OCI-LY7 (cell line): ENCODE data around the gene TMC8. TPM values are rescaled to one million over a fixed set of nuclear protein-coding genes. Genes with fewer than 3 reads are reported as not detected.

Source experiments
- BruUV-seq: library from RNA; stranded (reverse); fragments of 400-500 nt; replicated peaks from 2 replicates; lab custom pipeline; 2021; lab: Mats Ljungman, UMichigan
- CTCF ChIA-PET: fragments of 300-600 bp; sonication (Branson Sonifier 250); formaldehyde crosslinking; loops from one replicate; lab custom pipeline; 2022; ENCODE audit warnings: antibody characterized with exemption; ENCODE audit not compliant: unreplicated experiment; lab: Charles Lee
- POLR2A ChIA-PET: fragments of 300-600 bp; sonication (Branson Sonifier 250); formaldehyde crosslinking; loops from one replicate; lab custom pipeline; 2022; ENCODE audit warnings: antibody characterized with exemption; lab: Charles Lee
- DNase-seq: peaks from one replicate; pipeline ENCODE4 v3.0.0-alpha.2; 2015; ENCODE audit warnings: low spot score
- H2AFZ ChIP-seq: fragments of 200-600 bp; sonication (generic), shearing (Covaris generic); 2 replicates; pipeline ENCODE4 v1.6.1; 2014; ENCODE audit warnings: mild to moderate bottlenecking, antibody characterized with exemption, low read length, moderate library complexity
- H3K27ac ChIP-seq: fragments of 200-600 bp; sonication (generic); 2 replicates; pipeline ENCODE4 v1.5.1; 2014; ENCODE audit warnings: mixed run types, low read depth, mild to moderate bottlenecking, moderate library complexity, low read length, inconsistent platforms; ENCODE audit not compliant: poor library complexity, severe bottlenecking
- H3K36me3 ChIP-seq: fragments of 200-600 bp; sonication (generic); 2 replicates; pipeline ENCODE4 v1.6.1; 2014; ENCODE audit warnings: mild to moderate bottlenecking, antibody characterized with exemption, low read length, moderate library complexity, mixed read lengths; ENCODE audit not compliant: insufficient read depth
- H3K4me1 ChIP-seq: fragments of 200-600 bp; sonication (generic); 2 replicates; pipeline ENCODE4 v1.5.1; 2014; ENCODE audit warnings: mild to moderate bottlenecking, low read length; ENCODE audit not compliant: insufficient read depth, poor library complexity, severe bottlenecking
- H3K4me2 ChIP-seq: fragments of 200-600 bp; sonication (generic); 2 replicates; pipeline ENCODE4 v1.6.1; 2014; ENCODE audit warnings: mild to moderate bottlenecking, low read length
- H3K4me3 ChIP-seq: fragments of 200-600 bp; sonication (generic); 2 replicates; pipeline ENCODE4 v1.5.1; 2014; ENCODE audit warnings: mild to moderate bottlenecking, low read depth, low read length; ENCODE audit not compliant: poor library complexity, severe bottlenecking
- H3K79me2 ChIP-seq: fragments of 200-600 bp; sonication (generic); 2 replicates; pipeline ENCODE4 v1.6.1; 2016; ENCODE audit warnings: low read depth, mild to moderate bottlenecking, low read length, moderate library complexity, mixed read lengths; ENCODE audit not compliant: insufficient read depth
- H3K9me2 ChIP-seq: fragments of 200-600 bp; sonication (generic); 2 replicates; pipeline ENCODE4 v1.6.1; 2016; ENCODE audit warnings: mild to moderate bottlenecking, low read length, mixed read lengths; ENCODE audit not compliant: insufficient read depth
- H3K9me3 ChIP-seq: fragments of 200-600 bp; sonication (generic); 2 replicates; pipeline ENCODE4 v1.6.1; 2014; ENCODE audit warnings: mild to moderate bottlenecking, mixed run types, low read length, mixed read lengths
- H4K20me1 ChIP-seq: fragments of 200-600 bp; sonication (generic); 2 replicates; pipeline ENCODE4 v1.6.1; 2014; ENCODE audit warnings: mild to moderate bottlenecking, antibody characterized with exemption, low read length, moderate library complexity, mixed read lengths; ENCODE audit not compliant: insufficient read depth
- EZH2phosphoT487 ChIP-seq: fragments of 200-600 bp; sonication (generic); IDR thresholded peaks from 2 replicates; pipeline ENCODE4 v1.6.1; 2018; ENCODE audit warnings: low read depth, borderline replicate concordance, mild to moderate bottlenecking, mixed run types, antibody characterized with exemption, low read length, moderate library complexity, mixed read lengths
- intact Hi-C: fragments of 100-400 bp; cut with micrococcal nuclease; formaldehyde crosslinking; loops from one replicate; pipeline ENCODE4 v1.10.0; 2022; ENCODE audit not compliant: unreplicated experiment
- total RNA-seq, 2 experiments: library from RNA; depleted of rRNA in 1 of 2; stranded (reverse); fragments of >200 nt in 1 of 2; shearing (Covaris generic) in 1 of 2; gene quantifications; 2 replicates each; pipeline ENCODE4 v1.2.3, GENCODE V29; 2014 to 2022
- TF ChIP-seq, protein P1 (sequence below): fragments of 200-600 bp; sonication (generic); conservative IDR thresholded peaks from 2 replicates; pipeline ENCODE4 v1.5.1; 2014; ENCODE audit warnings: mild to moderate bottlenecking, antibody characterized with exemption, low read length, moderate library complexity, mixed read lengths

TMC8 gene
- total RNA-seq, 2 experiments from 2014 or later, result 83.8 to 236 TPM

DNA sequence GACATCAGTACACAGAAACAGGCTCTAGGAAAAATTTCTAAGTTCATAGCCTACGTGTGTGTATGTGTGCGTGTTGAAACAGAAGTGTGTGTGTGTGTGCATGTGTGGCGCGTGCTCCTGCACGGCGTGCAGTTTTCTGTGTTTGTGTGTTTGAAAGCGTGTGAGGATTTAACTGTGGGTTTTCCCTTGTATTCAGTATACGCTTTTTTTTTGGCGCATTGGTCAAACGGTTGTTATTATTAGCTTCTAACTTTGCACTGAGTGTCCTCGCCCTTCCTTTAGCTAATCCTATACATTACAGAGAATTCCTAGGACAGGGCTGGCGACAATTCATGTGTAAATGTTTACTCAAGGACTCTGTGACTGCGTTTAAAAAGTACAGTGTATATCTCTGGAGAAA, 25.0 kb upstream of the TMC8 start:
- no peak overlapping the region for H3K27ac ChIP-seq
- H4K20me1 ChIP-seq, result no peaks in the 10 kb centered on the region
- no peak for TF ChIP-seq EZH2phosphoT487
- TF ChIP-seq, protein P1, sequence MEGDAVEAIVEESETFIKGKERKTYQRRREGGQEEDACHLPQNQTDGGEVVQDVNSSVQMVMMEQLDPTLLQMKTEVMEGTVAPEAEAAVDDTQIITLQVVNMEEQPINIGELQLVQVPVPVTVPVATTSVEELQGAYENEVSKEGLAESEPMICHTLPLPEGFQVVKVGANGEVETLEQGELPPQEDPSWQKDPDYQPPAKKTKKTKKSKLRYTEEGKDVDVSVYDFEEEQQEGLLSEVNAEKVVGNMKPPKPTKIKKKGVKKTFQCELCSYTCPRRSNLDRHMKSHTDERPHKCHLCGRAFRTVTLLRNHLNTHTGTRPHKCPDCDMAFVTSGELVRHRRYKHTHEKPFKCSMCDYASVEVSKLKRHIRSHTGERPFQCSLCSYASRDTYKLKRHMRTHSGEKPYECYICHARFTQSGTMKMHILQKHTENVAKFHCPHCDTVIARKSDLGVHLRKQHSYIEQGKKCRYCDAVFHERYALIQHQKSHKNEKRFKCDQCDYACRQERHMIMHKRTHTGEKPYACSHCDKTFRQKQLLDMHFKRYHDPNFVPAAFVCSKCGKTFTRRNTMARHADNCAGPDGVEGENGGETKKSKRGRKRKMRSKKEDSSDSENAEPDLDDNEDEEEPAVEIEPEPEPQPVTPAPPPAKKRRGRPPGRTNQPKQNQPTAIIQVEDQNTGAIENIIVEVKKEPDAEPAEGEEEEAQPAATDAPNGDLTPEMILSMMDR, result no peak
- H3K36me3 ChIP-seq, result peaks cover 35% of the 10 kb centered on the region
- no peaks in the 10 kb centered on the region for H3K79me2 ChIP-seq
- H3K4me3 ChIP-seq, result no peak overlapping the region
- POLR2A ChIA-PET, result interaction anchor here (0.7 to 1.2 kb wide), 2 partner anchors 8 to 295 kb away, joined by 3 read pairs; no protein-coding TSS in a partner anchor
- no peaks in the 10 kb centered on the region for H3K9me3 ChIP-seq
- H2AFZ ChIP-seq, result no peak overlapping the region
- CTCF ChIA-PET, result no interaction called here
- no peak overlapping the region for H3K4me2 ChIP-seq
- intact Hi-C loops, result no loop called here
- H3K9me2 ChIP-seq, result no peaks in the 10 kb centered on the region
- DNase-seq, result no peak
- BruUV-seq, result TSS peak; percentile 66
- H3K4me1 ChIP-seq, result no peaks in the 10 kb centered on the region

GRCh38 chr17:78106211-78106610, 24.4 kb upstream of the TMC8 start:
- H3K9me2 ChIP-seq, result no peaks in the 10 kb centered on the region
- H3K79me2 ChIP-seq, result no peaks in the 10 kb centered on the region
- CTCF ChIA-PET, result no interaction called here
- H2AFZ ChIP-seq, result no peak overlapping the region
- H3K4me2 ChIP-seq, result no peak overlapping the region
- no peaks in the 10 kb centered on the region for H3K4me1 ChIP-seq
- H4K20me1 ChIP-seq, result no peaks in the 10 kb centered on the region
- H3K9me3 ChIP-seq, result no peaks in the 10 kb centered on the region
- no TSS peak for BruUV-seq
- no peak for DNase-seq
- H3K36me3 ChIP-seq, result peaks cover 38% of the 10 kb centered on the region
- no peak overlapping the region for H3K27ac ChIP-seq
- POLR2A ChIA-PET, result interaction anchor here (0.7 to 1.2 kb wide), 2 partner anchors 9 to 17 kb away, joined by 3 to 5 read pairs; no protein-coding TSS in a partner anchor
- no peak for TF ChIP-seq EZH2phosphoT487
- TF ChIP-seq, protein P1, result no peak
- no peak overlapping the region for H3K4me3 ChIP-seq
- intact Hi-C loops, result no loop called here

DNA sequence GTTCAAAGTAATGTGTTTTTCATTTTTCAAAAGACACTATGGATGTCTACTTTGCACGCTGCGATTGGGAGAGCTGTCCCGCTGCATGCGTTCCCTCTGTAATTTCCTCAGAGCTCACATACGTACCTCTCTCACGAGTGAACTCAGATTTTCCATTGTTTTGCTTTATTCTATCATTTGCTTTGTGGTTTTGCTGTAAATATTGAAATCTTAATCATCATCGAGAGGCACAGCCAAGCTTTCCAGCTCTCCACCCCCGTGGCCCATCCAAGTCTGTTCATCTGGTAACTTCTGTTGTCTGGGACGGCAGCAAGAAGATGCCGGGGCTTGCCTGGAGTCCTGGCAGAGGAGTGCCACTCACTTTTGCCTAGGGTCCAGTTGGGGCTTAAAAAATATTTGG, 23.1 kb upstream of the TMC8 start:
- ChIA-PET CTCF (no interaction called here), POLR2A (no interaction called here)
- H3K9me3 ChIP-seq, result no peaks in the 10 kb centered on the region
- DNase-seq, result no peak
- peaks cover 47% of the 10 kb centered on the region for H3K36me3 ChIP-seq
- no peak overlapping the region for H3K4me3 ChIP-seq
- H3K4me1 ChIP-seq, result no peaks in the 10 kb centered on the region
- intact Hi-C loops, result no loop called here
- no peak overlapping the region for H2AFZ ChIP-seq
- no peaks in the 10 kb centered on the region for H4K20me1 ChIP-seq
- TF ChIP-seq, protein P1, result no peak
- no peak for TF ChIP-seq EZH2phosphoT487
- H3K9me2 ChIP-seq, result no peaks in the 10 kb centered on the region
- no peak overlapping the region for H3K27ac ChIP-seq
- no peaks in the 10 kb centered on the region for H3K79me2 ChIP-seq
- BruUV-seq, result no TSS peak
- H3K4me2 ChIP-seq, result no peak overlapping the region
